ENCODE measurements around the gene TBC1D16. TPM values are rescaled to one million over a fixed set of nuclear protein-coding genes. Genes with fewer than 3 reads are reported as not detected.

The TBC1D16 gene
- total RNA-seq, 1 experiment from 2014 or later: 21.1 TPM

- TF ChIP-seq CTCF (IDR thresholded peaks at IDR 0.05; ENCODE audit: unreplicated experiment): peak; percentile 20
- Mint-ChIP-seq H3K27ac (ENCODE audit: low read depth, unreplicated experiment) (peak overlapping the region; percentile 57), H3K27me3 (ENCODE audit: insufficient read depth, unreplicated experiment) (no peaks in the 10 kb centered on the region), H3K4me3 (ENCODE audit: unreplicated experiment) (no peak overlapping the region), H3K36me3 (ENCODE audit: insufficient read depth, unreplicated experiment) (no peaks in the 10 kb centered on the region), H3K4me1 (ENCODE audit: insufficient read depth, unreplicated experiment) (peaks cover 7% of the 10 kb centered on the region), H3K9me3 (ENCODE audit: unreplicated experiment) (no peaks in the 10 kb centered on the region)
- no TSS peak for BruUV-seq (replicated peaks)
- intact Hi-C loops (cut with micrococcal nuclease): no loop called here
- CTCF ChIA-PET: interaction anchor here (0.6 to 1.0 kb wide), 2 partner anchors 21 to 69 kb away, joined by 3 read pairs; no protein-coding TSS in a partner anchor
- POLR2A ChIA-PET: no interaction called here
- peak; percentile 84 for DNase-seq (ENCODE audit: unreplicated experiment)
Measured at GRCh38 chr17:79925242-79925957, 110.3 kb downstream of the TBC1D16 start.

- Mint-ChIP-seq H3K27ac (ENCODE audit: low read depth, unreplicated experiment) (peak overlapping the region; percentile 57), H3K9me3 (ENCODE audit: unreplicated experiment) (no peaks in the 10 kb centered on the region), H3K36me3 (ENCODE audit: insufficient read depth, unreplicated experiment) (no peaks in the 10 kb centered on the region), H3K4me3 (ENCODE audit: unreplicated experiment) (no peak overlapping the region), H3K4me1 (ENCODE audit: insufficient read depth, unreplicated experiment) (peaks cover 7% of the 10 kb centered on the region), H3K27me3 (ENCODE audit: insufficient read depth, unreplicated experiment) (no peaks in the 10 kb centered on the region)
- POLR2A ChIA-PET: no interaction called here
- no peak for TF ChIP-seq CTCF (IDR thresholded peaks at IDR 0.05; ENCODE audit: unreplicated experiment)
- no TSS peak for BruUV-seq (replicated peaks)
- intact Hi-C loops (cut with micrococcal nuclease): no loop called here
- CTCF ChIA-PET: interaction anchor here (0.6 to 0.7 kb wide), 4 partner anchors 22 to 488 kb away, joined by 3 to 4 read pairs (median 3); no protein-coding TSS in a partner anchor
- DNase-seq (ENCODE audit: unreplicated experiment): no peak
Measured at GRCh38 chr17:79924639-79924976, 111.1 kb downstream of the TBC1D16 start.

GRCh38 chr17:79923974-79924638, 111.6 kb downstream of the TBC1D16 start:
- Mint-ChIP-seq H3K27ac (ENCODE audit: low read depth, unreplicated experiment) (peak overlapping the region; percentile 57), H3K4me3 (ENCODE audit: unreplicated experiment) (no peak overlapping the region), H3K9me3 (ENCODE audit: unreplicated experiment) (no peaks in the 10 kb centered on the region), H3K4me1 (ENCODE audit: insufficient read depth, unreplicated experiment) (peaks cover 11% of the 10 kb centered on the region), H3K27me3 (ENCODE audit: insufficient read depth, unreplicated experiment) (no peaks in the 10 kb centered on the region), H3K36me3 (ENCODE audit: insufficient read depth, unreplicated experiment) (no peaks in the 10 kb centered on the region)
- intact Hi-C loops (cut with micrococcal nuclease): no loop called here
- peak; percentile 37 for TF ChIP-seq CTCF (IDR thresholded peaks at IDR 0.05; ENCODE audit: unreplicated experiment)
- BruUV-seq (replicated peaks): no TSS peak
- DNase-seq (ENCODE audit: unreplicated experiment): peak; percentile 46
- CTCF ChIA-PET: interaction anchor here (0.6 to 1.4 kb wide), 6 partner anchors 8 to 488 kb away, joined by 3 to 5 read pairs (median 4); partner anchors contain the start of gene CBX4
- POLR2A ChIA-PET: interaction anchor here (0.6 to 1.2 kb wide), 3 partner anchors 74 to 123 kb away, joined by 3 read pairs; no protein-coding TSS in a partner anchor

- CTCF ChIA-PET: interaction anchor here (0.6 to 1.4 kb wide), 2 partner anchors 15 to 281 kb away, joined by 4 to 5 read pairs; no protein-coding TSS in a partner anchor
- Mint-ChIP-seq H3K4me3 (ENCODE audit: unreplicated experiment) (no peak overlapping the region), H3K4me1 (ENCODE audit: insufficient read depth, unreplicated experiment) (peaks cover 15% of the 10 kb centered on the region), H3K27me3 (ENCODE audit: insufficient read depth, unreplicated experiment) (no peaks in the 10 kb centered on the region), H3K36me3 (ENCODE audit: insufficient read depth, unreplicated experiment) (no peaks in the 10 kb centered on the region), H3K27ac (ENCODE audit: low read depth, unreplicated experiment) (no peak overlapping the region), H3K9me3 (ENCODE audit: unreplicated experiment) (no peaks in the 10 kb centered on the region)
- no peak for DNase-seq (ENCODE audit: unreplicated experiment)
- POLR2A ChIA-PET: interaction anchor here (0.8 to 1.2 kb wide), 2 partner anchors 73 to 132 kb away, joined by 3 read pairs; no protein-coding TSS in a partner anchor
- intact Hi-C loops (cut with micrococcal nuclease): no loop called here
- TF ChIP-seq CTCF (IDR thresholded peaks at IDR 0.05; ENCODE audit: unreplicated experiment): no peak
- BruUV-seq (replicated peaks): no TSS peak
Measured at GRCh38 chr17:79922798-79923197, 112.9 kb downstream of the TBC1D16 start.
